Mesothelial cell of epicardium (in vitro differentiated cells): ENCODE data around the gene NTM. TPM values are rescaled to one million over a fixed set of nuclear protein-coding genes. Genes with fewer than 3 reads are reported as not detected.
A peak's percentile ranks its signal among the peaks of the same experiment; 100 is the strongest.

Source experiments
- DNase-seq, 2 experiments: peaks; one replicate each; pipeline ENCODE4 v3.0.0; 2021; ENCODE audit warnings: low spot score in 2 of 2; ENCODE audit not compliant: unreplicated experiment in 2 of 2
- H3K27ac Mint-ChIP-seq: 2 replicates; pipeline ENCODE4 v1.8.0; 2021; ENCODE audit warnings: mixed read lengths
- H3K27me3 Mint-ChIP-seq: 2 replicates; pipeline ENCODE4 v1.8.0; 2021; ENCODE audit warnings: low read depth, mixed read lengths
- H3K36me3 Mint-ChIP-seq: 2 replicates; pipeline ENCODE4 v1.8.0; 2021; ENCODE audit warnings: mixed read lengths
- H3K4me1 Mint-ChIP-seq: 2 replicates; pipeline ENCODE4 v1.8.0; 2021; ENCODE audit warnings: mixed read lengths
- H3K4me3 Mint-ChIP-seq: 2 replicates; pipeline ENCODE4 v1.8.0; 2021; ENCODE audit warnings: mild to moderate bottlenecking, moderate library complexity, mixed read lengths
- H3K9me3 Mint-ChIP-seq: 2 replicates; pipeline ENCODE4 v1.8.0; 2021; ENCODE audit warnings: mixed read lengths
- total RNA-seq: library from RNA; stranded (reverse); gene quantifications from 3 replicates; pipeline ENCODE4 v1.2.1, GENCODE V29; 2021
- TF ChIP-seq, protein P1 (sequence below): fragments of 200-600 bp; sonication (generic); IDR thresholded peaks from one replicate; pipeline ENCODE4 v1.5.0; 2021; ENCODE audit warnings: antibody characterized with exemption; ENCODE audit not compliant: unreplicated experiment

NTM gene
- total RNA-seq, 1 donor from 2014 or later: 3.9 TPM

DNA sequence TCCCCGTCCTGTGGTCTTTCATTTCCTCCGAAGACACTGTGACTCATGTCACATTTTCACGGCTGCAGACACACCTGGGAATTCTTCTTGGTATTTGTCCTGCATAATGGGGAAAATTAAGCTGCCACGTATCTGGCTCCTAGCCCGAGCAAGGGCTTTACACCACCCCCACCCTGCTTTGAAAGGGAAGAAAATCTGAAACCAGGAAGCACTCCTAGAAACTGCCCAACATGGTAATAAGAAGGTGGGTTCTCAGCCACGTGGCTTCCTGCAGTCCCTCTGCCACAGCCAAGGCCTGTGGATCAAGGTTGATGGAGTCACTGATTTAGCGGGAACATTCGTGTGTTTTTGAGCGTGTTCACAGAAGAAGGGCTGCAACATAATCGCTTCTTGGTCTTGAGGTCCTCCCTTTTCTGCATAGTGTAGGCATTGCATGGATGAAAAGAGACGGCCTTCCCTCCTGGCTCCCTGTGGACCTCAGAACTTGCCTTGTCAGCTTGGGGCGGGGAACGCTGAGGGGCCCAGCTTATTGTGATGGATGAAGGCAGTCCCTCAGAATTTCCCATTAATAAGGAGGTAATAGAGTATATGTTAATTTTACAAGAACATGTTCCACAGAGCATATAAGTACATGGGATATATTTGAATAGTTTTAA is 292.0 kb downstream of the NTM start:
- peak overlapping the region; percentile 11 for H3K27ac Mint-ChIP-seq
- TF ChIP-seq, protein P1, sequence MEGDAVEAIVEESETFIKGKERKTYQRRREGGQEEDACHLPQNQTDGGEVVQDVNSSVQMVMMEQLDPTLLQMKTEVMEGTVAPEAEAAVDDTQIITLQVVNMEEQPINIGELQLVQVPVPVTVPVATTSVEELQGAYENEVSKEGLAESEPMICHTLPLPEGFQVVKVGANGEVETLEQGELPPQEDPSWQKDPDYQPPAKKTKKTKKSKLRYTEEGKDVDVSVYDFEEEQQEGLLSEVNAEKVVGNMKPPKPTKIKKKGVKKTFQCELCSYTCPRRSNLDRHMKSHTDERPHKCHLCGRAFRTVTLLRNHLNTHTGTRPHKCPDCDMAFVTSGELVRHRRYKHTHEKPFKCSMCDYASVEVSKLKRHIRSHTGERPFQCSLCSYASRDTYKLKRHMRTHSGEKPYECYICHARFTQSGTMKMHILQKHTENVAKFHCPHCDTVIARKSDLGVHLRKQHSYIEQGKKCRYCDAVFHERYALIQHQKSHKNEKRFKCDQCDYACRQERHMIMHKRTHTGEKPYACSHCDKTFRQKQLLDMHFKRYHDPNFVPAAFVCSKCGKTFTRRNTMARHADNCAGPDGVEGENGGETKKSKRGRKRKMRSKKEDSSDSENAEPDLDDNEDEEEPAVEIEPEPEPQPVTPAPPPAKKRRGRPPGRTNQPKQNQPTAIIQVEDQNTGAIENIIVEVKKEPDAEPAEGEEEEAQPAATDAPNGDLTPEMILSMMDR: no peak
- DNase-seq: no peak
- no peaks in the 10 kb centered on the region for H3K9me3 Mint-ChIP-seq
- no peaks in the 10 kb centered on the region for H3K36me3 Mint-ChIP-seq
- no peak overlapping the region for H3K4me3 Mint-ChIP-seq
- H3K4me1 Mint-ChIP-seq: peaks cover 4% of the 10 kb centered on the region
- H3K27me3 Mint-ChIP-seq: peaks cover 26% of the 10 kb centered on the region

DNA sequence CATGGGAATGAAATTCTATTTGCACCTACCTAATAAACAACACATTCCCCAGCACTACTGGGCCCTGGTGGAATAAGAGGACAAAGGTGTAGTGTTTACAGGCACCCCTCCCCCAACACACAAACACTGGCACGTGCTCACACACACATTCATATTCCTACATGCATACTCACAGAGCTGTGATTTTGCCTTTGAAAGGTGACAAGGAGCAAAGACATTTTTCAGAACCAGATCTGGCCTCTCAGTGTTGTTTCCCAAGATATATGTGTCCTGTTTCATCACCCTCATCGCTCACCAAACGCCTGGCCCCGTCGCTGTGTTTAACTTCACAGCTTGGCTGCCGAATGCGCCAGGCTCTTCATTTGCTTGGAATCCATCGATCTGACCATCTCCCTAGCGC is 292.6 kb downstream of the NTM start:
- Mint-ChIP-seq H3K27ac (no peak overlapping the region), H3K36me3 (no peaks in the 10 kb centered on the region), H3K4me3 (no peak overlapping the region), H3K4me1 (peaks cover 4% of the 10 kb centered on the region), H3K27me3 (peaks cover 21% of the 10 kb centered on the region), H3K9me3 (no peaks in the 10 kb centered on the region)
- TF ChIP-seq, protein P1: no peak
- DNase-seq: no peak

DNA sequence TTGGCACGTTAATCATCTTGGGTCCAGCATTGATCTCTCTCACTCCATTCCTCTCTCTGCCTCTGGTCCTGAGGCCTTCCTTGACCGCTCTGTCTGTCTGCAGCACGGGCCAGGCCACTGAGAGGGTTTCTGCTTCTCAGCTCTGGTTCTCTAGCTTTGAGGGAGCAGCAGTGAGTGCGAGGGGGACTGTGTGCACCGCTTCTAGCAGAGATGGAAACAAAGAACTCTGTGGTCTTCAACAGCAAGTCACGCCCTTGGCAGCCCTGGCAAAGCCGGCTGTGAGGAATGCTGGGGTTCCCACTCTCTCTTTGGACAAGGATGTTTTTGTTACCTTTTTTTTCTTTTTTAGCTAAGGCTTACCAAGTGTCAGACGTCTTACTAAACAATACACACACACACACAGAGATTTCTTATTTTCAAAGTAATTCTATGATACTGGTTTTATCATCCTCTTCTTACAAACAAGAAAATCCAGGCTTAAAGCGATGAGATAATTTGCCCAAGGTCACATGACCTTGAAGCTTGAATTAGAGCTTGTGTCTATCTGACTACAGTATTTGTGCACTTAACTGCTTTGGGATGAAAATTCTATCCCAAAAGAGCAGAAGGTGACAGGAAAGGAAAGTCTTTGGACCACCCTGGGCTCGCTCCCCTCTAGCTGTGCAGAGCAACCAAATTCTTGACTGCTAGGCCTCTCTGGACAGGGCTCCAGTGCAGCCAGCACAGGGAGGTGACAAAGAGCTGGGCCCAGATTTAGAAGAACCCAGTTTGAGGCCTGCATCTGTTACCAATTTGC is 293.2 kb downstream of the NTM start:
- Mint-ChIP-seq H3K27ac (no peak overlapping the region), H3K36me3 (no peaks in the 10 kb centered on the region), H3K4me3 (no peak overlapping the region), H3K27me3 (peaks cover 17% of the 10 kb centered on the region), H3K4me1 (peaks cover 4% of the 10 kb centered on the region), H3K9me3 (no peaks in the 10 kb centered on the region)
- DNase-seq: no peak
- TF ChIP-seq, protein P1: no peak

DNA sequence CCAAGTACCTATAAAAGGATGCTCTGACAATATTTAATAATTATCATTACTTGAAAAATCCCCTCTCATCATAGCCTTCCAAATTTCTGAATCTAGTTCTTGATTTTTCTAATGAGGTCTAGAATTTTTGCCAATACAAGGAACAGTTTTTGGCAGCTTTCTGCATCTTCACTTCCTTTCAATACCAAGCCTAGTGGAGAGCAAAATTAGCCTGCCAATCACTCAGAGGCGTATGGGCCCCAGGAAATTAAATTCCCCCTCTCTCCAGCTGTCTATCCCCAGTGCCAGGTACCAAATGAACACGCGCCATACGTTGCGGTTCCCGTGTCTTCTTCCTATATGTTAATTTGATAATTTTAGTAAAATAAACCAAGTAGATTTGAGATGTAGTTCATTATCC is 293.9 kb downstream of the NTM start:
- Mint-ChIP-seq H3K36me3 (no peaks in the 10 kb centered on the region), H3K4me3 (no peak overlapping the region), H3K27me3 (peaks cover 17% of the 10 kb centered on the region), H3K9me3 (no peaks in the 10 kb centered on the region), H3K27ac (no peak overlapping the region), H3K4me1 (peaks cover 6% of the 10 kb centered on the region)
- TF ChIP-seq, protein P1: no peak
- DNase-seq: no peak

GRCh38 chr11:131664816-131665215 is 294.4 kb downstream of the NTM start:
- no peak overlapping the region for H3K4me3 Mint-ChIP-seq
- H3K27ac Mint-ChIP-seq: no peak overlapping the region
- H3K9me3 Mint-ChIP-seq: no peaks in the 10 kb centered on the region
- DNase-seq: no peak
- H3K36me3 Mint-ChIP-seq: no peaks in the 10 kb centered on the region
- H3K4me1 Mint-ChIP-seq: peaks cover 6% of the 10 kb centered on the region
- peaks cover 15% of the 10 kb centered on the region for H3K27me3 Mint-ChIP-seq
- TF ChIP-seq, protein P1: no peak
